HG02798 (cell line): ENCODE measurements around the gene CYB5D1.

Experiments
- ATAC-seq: cut with Tn5 transposase; IDR thresholded peaks from one replicate; pipeline ENCODE4 v1.9.1; 2021; ENCODE audit warnings: mild to moderate bottlenecking; ENCODE audit not compliant: unreplicated experiment, poor library complexity

The CYB5D1 gene

DNA sequence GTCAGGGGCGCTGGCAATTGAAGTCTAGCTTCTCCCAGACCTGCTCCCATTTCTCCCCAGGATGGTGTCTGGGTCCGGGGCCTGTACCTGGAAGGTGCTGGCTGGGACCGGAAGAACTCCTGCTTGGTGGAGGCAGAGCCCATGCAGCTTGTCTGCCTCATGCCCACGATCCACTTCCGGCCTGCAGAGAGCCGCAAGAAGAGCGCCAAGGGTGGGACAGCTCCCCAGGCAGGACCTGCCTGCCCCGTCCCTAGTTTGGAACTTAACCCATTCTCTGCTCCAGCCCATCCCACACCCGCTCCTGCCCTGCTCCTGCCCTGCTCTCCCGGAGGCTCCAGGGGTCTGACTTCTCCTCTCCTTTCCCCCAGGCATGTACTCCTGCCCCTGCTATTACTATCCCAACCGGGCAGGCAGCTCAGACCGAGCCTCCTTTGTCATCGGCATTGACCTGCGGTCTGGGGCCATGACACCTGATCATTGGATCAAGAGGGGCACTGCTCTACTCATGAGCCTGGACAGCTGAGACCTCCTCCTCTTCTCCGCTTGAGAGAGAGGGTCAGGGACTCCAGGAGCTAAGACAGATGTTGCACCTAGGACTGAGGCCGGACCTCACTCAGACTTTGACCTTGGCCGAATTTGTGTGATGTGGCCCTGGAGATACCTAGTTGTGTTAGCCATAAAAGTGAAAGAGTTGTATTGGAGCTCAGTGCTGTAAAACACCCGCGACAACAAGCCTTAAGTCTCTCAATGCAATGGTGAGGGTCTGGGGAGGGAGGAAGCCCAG, 24.6 kb upstream of the CYB5D1 start:
- ATAC-seq, result no peak

DNA sequence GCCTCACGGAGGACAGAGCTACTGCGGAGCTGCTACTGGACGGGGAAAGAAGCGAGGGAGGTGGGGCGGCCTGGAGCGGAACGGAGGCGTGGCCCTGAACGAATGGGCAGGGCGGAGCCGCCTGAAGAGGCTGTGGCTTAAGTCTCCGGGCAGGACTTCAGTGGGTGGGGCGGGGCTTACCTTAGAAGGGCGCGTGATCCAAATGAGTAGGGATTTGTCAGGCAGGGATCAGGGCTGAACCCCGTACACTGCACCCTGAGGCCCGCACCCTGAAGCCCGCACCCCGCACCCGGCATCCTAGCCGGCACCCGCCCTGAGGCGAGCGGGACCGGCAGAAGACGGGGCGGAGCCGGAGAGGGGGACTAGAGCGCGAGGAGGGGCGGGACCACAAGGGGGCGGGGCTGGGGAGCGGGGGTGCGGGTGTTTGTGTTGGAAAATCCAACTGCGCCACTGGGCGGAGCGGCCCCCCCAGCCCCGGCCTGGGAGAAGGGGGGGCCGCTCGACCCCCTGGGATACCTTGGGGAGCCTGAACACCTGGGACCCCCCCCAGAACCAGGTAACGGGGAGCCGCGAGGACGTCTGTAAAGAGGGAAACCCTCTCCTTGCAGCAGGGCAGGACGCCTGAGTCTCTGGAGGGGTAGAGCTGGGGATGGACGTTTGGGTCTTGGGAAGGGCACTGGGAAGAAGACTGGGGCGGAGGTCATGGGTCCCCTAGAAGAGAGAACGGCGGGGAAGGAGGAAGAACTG, 23.8 kb upstream of the CYB5D1 start, which contains the start of gene KDM6B:
Gene KDM6B, plus strand, starts transcription at position 423 of the 747 bp plus-strand sequence. CDS start 11,338 bp downstream, outside the sequence.
- peak; percentile 47 for ATAC-seq

DNA sequence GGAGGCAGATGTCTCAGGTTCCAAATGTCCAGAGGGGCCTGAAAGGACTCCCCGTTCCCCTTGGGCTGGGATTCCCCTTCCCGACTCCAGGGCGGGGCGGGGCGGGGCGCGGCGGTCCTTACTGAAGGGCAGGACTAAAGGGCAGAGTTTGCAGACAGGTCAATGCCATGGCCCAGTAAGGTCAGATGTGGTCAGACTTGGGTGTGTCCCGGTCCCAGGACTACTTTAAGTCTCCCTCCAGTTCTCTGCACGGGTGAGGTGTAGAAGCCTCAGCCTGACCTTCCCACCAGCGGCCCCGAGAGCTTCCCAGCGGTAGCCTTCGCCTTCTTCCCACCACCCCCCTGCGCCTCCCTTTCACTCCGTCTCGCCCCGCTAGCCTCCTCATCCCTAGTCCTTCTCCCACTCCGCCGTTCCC, 23.3 kb upstream of the CYB5D1 start:
- ATAC-seq, result no peak

DNA sequence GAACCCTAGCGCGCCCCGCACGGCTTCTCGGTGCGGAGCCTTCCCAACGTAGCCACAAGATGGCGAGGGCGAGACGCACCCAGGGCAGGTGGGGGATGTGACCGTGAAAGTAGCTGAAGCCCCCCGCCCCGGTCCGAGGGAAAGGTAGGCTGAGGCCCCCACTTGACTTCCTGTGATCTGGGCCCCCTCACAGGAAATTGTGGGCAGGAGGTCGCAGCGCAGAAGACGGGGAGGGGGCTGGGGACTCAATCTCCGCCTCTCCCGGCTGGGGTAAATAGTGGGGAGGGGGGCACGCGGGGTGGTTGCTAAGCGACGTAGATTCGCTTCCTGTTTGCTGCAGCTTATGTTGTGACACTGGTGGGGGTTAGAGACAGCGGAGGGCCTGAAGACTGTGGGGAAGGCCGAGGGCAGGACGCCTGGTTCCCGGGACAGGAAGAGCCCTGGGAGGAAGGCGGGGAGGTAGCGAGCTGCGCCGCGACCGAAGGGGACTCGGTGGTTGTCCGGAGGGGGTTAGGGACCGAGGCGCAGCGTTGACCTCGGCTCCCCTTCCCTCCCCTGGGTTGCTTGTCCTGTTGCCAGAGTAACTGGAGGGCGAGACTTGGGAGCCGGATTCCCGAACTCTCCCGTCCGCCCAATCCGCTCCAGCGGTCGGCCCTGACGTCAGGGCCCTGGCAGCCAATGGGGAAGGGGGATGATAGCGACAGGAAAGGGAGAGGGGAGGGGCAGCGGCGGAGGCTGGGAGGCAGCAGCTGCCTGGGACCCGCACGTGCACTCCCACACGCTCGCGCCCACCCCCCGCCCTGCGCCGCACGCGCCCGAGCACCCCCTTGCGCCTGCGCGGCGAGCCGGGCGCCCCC, 22.6 kb upstream of the CYB5D1 start:
- ATAC-seq, result peak; percentile 71

DNA sequence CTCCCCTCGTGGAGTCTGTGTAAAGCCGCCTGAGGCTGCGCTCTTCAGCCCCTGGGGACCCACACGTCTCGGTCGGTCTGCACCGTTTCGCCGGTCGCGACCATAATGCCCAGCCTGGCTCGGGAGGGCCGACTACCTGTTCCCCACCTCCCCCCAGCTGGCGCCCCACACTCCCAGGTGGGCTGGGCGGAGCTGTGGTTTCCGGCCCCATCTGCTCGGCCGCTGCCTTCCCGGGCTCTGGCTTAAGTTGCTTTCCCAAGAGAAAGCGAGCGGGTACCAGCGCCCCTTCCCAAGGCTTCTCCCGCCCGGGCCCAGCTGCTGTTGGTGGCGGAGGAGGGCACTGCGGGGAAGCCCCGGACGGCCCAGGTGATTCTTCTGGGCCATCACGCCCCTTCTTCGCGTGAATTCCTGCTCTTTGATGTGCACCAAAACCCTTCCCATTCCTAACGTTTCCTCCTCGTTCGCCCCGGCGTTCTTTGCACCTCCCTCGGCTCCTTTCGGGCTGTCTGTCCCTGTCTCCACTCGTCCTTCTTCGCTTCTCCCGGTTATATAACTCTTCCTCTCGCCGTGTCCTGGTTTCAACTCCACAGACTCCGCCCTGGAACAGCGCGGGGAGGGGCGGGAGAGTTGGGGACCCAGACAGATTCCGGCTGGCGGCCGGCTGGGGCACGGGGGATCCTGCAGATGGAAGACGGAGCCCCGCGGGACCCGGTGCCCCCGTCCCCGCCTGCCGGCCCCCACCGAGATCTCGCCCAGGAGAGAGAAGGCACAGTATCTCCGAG, 21.8 kb upstream of the CYB5D1 start:
- ATAC-seq, result no peak

DNA sequence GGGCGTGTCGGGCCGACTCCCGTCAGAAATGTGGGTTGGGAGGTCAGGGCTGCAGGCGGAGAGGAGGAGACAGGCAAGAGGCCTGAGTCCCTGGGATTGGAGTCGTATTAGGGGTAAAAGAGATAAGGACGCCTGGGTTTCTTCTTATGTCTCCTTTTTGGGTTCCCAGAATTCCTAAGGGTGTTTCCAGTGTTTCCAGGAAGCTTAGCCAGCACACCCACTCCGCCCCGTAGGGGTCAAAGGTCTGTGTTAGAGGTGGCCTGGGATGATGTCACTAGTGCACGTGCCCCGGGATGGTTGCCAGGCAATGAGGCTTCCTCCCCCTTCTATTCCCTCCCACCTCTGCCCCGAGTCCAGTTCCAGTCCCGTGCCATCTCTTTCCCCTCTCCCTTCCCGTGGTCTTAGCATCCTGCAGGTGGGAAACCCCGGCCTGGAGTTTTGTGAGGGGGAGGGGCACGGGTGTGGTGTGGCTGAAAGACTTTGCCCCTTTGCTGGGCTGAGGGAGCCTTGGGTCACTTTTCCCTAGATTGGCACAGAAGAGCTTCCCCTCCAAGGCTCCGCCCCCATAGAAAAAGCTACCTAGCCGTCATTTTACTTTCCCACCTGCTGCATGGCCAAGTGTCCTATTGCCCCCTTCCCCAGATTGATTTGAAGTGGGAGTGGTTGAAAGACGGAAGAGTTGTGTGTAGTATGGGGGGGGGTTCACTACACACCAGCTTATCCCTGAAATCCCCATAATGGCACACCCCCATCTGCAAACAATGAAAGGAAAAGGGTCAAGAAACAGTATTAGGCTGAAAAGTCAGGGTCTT, 21.0 kb upstream of the CYB5D1 start:
- ATAC-seq, result no peak

DNA sequence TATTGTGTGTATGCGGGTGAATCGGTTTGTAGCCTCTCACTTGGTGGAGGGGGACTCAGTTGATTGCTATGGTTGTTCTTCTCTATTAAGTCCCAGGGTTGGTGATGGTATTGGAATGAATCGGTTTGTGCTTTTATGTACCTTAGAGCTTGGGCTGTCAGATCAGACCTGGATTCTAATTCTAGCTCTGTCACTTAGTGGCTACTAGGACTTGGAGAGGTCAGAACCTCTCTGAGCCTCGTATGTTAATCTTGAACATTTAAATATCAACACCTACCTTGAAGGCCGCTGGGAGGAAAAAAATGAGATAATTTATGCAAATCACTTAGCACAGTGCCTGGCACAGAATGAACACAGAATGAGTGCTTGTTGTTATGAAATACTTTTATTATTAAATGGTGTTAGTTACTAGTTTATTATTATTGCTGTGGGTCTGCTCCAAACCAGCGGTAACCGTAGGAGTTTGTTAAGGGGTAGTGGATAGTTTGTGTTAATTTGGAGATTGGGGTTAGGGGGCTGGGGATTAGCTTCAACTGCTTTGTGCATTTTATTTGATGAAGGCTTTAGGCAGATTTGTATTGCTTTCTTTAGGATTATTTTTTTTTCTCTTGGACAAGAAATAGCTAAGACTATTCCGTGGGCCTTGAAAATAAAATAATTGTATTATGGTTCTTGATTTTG, 20.3 kb upstream of the CYB5D1 start:
- ATAC-seq, result no peak

DNA sequence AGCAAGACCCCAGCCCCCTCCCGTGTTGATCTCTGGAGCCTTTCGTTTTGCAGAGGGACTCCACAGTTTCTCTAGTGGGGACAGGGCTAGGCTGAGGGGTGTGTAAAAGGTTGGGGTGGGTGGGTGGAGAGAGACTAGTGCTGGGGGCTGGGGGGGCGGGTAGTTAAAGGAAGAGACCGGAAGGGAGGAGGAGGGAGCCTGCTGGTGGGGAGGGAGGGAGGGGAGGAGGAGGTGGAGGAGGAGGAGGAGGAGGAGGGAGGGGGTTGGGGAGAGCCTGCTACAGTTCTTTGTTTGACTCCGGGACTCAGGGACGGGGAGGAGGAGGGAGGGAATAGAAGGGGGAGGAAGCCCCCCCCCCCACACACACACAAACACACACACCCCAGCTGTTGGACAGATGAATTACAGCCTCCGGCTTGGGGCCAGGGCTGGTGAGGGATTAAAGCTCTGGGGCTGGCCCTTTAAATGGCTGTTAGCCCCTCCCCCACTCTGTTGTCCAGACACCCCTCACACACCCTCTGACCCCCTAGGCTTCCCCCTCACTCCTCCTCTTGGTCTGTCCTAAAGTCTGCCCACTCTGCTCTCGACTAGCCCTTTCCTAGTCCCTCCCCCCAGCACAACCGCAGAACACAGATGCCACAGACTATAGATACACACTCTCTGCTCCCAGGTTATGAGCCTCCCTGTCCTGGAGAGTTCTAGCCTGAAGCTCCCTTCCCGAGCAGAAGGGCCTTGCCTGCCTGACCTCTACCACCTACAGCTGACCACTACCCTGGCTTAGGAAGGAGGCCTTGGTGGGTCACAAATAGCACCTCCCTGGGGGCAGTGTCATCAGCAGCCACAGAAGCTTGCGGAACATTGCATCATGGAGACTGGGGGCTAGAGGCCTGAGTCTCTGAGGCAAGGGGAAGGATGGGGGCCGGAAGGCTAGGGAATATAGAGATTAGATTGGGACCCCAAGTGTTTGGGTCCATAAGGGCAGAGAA, 19.4 kb upstream of the CYB5D1 start:
- ATAC-seq, result no peak

DNA sequence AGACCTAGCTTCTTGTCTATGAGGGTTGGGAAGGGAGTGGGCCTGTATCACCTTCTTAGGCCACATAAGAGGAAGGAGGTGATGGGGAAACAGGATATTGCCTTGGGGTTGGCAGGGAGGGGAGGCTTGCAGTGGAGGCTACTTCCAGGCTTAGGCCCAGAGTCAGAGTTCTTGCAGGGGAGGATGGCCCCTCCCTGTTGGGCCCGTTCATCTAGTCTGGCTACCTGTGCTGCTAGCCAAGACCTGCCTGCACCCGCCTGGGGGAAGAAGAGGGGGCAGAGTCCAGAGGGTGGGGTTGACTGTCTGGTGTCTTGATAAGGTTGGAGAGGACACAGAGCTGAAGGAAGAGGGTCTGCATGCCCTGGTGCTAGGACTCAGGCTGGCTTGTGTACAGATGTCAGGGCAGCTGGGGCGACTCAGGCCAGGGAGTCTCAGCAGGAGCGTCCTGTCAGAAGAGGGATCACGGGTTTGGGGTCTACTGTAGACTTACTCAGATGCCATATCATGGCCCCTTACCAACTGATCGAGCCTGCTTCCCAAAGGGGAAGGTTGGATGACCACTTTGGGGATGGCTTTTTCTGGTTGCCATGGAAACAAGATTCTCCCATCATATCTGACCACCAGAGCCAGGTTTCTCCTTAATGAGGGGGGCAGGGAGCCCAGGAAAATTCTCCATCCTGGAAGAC, 18.5 kb upstream of the CYB5D1 start:
- no peak for ATAC-seq

DNA sequence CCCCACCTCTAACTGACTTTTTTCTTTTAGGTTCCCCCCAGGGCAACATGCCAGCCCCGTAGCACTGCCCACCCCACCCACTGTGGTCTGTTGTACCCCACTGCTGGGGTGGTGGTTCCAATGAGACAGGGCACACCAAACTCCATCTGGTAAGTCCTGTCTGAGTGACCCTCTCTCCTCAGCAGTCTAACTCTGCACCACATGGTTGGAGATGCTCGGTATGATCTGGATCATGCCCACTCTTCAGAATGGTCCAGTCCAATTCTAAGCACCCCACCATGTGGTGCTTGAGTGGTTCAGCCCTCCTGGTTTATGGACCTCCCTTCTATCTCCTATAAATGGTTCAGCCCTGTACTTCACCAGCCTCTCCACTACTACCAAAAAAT, 17.9 kb upstream of the CYB5D1 start:
- no peak for ATAC-seq

DNA sequence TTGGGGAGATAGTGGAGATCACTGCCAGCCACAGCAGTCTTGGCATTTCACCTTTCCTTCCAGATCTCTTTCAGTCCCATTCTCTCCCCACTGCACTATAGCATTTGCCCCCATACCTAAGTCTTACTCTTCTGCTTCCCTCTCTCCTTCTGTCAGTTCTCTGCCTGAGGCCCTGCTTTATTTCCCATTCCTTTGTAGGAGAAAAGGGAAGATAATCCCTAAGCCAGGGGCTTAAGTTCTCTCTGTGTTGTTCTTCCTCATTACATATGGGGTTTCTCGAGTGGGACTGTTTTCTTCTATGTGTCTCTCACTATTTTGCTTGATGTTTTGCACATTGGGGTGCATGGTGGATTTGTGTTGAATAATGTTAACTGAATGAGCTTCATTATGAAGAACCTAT, 17.4 kb upstream of the CYB5D1 start:
- ATAC-seq, result no peak

DNA sequence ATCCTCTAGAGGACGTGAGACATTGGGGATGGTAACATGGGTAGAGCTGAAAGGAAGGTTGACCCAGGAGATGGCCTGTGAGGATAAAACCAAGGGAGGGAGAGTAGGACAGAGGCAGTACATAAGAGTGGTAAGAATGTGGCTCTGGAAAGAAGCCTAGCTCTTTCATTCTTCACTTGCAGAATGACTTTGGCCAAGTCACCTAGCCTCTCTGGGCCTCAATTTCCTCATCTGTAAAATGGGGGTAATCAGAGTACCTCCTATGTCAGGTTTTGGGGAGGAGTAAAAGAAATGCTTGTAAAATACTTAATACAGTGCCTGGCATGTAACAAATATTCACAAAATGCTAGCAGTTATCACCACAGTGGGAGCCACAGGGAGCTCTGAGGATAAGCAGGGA, 16.9 kb upstream of the CYB5D1 start:
- no peak for ATAC-seq

DNA sequence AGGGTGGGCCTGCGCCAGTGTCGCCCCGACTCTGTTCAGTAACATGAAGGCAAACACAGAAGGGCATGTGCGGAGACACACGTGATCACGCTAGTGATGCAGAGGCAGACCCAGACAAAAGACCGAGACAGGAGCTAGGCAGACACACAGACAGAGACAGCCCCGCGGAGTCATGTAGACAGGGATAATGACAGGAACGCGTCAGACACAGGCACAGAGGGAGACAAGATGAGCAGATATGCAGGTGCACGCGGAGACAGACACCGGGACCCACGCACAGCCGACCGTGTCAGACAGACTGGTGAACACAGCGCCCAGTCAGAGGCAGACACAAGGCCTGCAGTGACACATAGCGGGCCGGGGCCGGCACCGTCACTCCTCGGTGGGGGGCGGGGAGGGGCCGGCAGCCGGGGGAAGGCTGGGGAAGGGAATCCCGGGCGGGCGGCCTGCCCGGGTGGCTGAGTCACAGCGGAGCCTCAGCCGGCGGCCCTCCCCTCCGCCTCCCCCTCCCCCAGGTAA, 16.3 kb upstream of the CYB5D1 start:
- peak; percentile 6 for ATAC-seq

DNA sequence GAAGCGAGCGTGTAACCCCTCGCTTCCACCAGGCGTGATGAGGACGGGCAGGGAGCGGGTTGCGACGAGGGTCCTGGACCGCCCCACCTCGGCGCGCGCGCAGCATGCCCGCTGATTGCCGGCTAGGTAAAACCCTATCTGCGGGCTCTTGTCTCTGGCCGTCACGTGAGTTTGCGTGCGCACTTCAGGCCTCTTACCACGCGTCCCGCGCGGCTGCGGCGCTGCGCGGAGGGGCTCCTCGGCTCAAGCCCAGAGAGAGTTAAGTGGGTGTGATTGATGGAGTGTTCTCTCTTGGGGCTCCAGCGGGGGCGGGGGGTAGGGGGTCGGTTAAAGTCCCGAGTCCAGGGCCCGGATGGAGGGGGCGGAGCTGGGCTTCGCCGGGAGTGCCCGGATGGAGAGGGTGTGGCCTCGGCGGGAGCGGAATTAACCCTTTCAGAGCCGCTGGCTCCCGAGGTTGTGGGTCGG, 15.9 kb upstream of the CYB5D1 start:
- peak; percentile 31 for ATAC-seq

DNA sequence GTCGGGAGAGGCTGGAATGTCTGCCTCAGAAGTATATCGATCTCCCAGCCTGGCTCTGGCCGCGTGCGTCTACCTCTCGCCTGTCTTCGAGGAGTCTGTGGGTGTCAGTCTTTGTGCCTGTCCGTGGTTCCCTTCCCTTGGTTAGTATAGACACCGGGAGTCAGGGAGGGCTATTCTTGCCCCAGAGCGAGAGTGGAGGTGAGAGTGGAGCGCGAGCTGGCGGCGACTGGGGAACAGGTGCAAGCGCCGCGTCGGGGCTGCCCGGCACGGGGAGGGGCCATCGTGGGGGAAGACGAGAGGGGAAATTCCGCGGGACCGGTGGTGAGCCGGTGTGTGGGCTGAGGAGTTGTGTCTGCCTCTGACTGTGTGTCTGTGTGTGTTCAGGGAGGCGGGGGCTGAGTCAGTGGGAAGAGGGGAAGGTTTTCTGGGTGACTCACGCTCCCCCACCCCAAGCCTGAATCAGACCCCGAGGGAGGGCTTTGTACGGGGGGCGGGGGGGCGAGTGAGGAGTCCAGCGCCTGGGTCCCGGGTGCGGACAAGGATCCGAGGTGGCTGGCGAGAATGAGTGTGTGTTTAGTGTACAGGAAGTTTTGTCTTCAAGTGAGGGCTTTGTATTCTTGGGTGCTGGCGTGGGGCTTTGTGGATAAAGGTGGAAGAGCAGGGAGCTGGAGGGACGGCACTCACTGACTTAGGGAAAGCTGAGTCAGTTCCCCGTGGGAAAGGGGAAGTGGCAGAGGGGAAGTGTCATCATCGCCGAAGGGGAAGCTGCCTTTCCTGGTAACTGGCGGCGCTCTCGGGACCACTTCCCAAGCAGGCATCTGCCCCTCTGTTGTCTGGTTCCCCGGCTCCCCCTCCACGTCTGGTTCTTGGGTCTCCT, 15.2 kb upstream of the CYB5D1 start:
- peak; percentile 32 for ATAC-seq

DNA sequence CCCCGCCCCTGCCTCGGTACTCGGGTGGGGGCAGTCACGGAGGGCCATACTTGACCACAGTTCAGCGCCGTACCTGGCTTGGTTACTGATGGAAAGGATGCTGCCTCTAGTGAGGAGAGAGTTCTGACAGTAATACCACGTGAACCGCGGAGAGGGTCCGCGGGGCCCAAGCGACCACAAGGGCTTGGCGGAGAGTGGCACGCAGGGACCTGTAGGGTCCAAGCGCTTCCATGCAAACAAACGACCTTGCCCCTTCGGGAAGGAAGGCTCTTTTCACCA, 14.6 kb upstream of the CYB5D1 start:
- ATAC-seq, result no peak
